KMS-11 (cell line): ENCODE data around the gene STX8.

ENCODE experiments used
- H2AFZ ChIP-seq: fragments of 200-600 bp; sonication (generic); 2 replicates; pipeline ENCODE4 v1.6.1; 2016; ENCODE audit warnings: antibody characterized with exemption, mixed run types, low read depth
- H3K27ac ChIP-seq: fragments of 200-600 bp; sonication (generic); 2 replicates; pipeline ENCODE4 v1.6.1; 2016; ENCODE audit warnings: mild to moderate bottlenecking, mixed run types
- H3K27me3 ChIP-seq: fragments of 200-600 bp; sonication (generic); 2 replicates; pipeline ENCODE4 v1.6.1; 2017; ENCODE audit warnings: mild to moderate bottlenecking, low read depth, mixed run types, moderate library complexity; ENCODE audit not compliant: insufficient read depth
- H3K36me3 ChIP-seq: fragments of 200-600 bp; sonication (generic); 2 replicates; pipeline ENCODE4 v1.6.1; 2017; ENCODE audit warnings: mild to moderate bottlenecking, mixed run types; ENCODE audit not compliant: insufficient read depth
- H3K4me1 ChIP-seq: fragments of 200-600 bp; sonication (generic); 2 replicates; pipeline ENCODE4 v1.6.1; 2016; ENCODE audit warnings: mild to moderate bottlenecking, low read depth, mixed run types; ENCODE audit not compliant: poor library complexity, severe bottlenecking
- H3K4me2 ChIP-seq: fragments of 200-600 bp; sonication (generic); 2 replicates; pipeline ENCODE4 v1.7.0; 2016; ENCODE audit warnings: mild to moderate bottlenecking, mixed run types
- H3K4me3 ChIP-seq: fragments of 200-600 bp; sonication (generic); IDR thresholded peaks from 2 replicates; pipeline ENCODE4 v1.6.1; 2017; ENCODE audit warnings: low read depth, low read length, mixed read lengths; ENCODE audit not compliant: insufficient read depth
- H3K79me2 ChIP-seq: fragments of 200-600 bp; sonication (generic); 2 replicates; pipeline ENCODE4 v1.6.1; 2016; ENCODE audit warnings: low read depth, mixed run types; ENCODE audit not compliant: insufficient read depth
- H3K9ac ChIP-seq: fragments of 200-600 bp; sonication (generic); 2 replicates; pipeline ENCODE4 v1.6.1; 2016; ENCODE audit warnings: mild to moderate bottlenecking, mixed run types
- H4K20me1 ChIP-seq: fragments of 200-600 bp; sonication (generic); 2 replicates; pipeline ENCODE4 v1.6.1; 2016; ENCODE audit warnings: mild to moderate bottlenecking, mixed run types; ENCODE audit not compliant: insufficient read depth
- TF ChIP-seq, protein P1 (sequence below): fragments of 200-600 bp; sonication (generic); conservative IDR thresholded peaks from 2 replicates; pipeline ENCODE4 v1.6.1; 2017; ENCODE audit warnings: low read depth, mild to moderate bottlenecking, antibody characterized with exemption, low read length, moderate library complexity, mixed read lengths

Gene STX8

DNA sequence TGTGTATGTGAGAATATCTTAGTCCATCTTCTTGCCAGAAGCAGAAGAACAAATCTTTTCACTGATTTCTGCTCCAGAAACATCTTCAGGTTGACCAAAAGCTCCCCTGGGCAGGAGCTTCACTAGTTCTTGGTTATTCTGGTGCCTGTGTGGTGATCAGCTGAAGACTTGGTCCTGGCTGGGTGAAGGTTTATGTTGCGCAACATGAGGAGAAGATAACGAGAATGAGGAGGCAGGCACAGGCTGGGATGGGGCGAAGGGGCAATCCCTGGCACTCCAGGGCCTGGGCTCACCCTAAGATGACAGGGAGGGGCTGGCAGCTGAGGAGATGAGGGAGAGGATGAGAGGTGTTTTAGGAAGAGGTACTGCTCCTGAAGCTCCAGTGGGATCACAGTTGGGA is 322.3 kb downstream of the STX8 start:
- Histone ChIP-seq H3K4me3 (no peak overlapping the region), H3K4me1 (no peaks in the 10 kb centered on the region), H3K4me2 (no peak overlapping the region), H3K79me2 (no peaks in the 10 kb centered on the region), H3K27ac (no peak overlapping the region), H3K36me3 (no peaks in the 10 kb centered on the region), H3K9ac (no peak overlapping the region), H2AFZ (no peak overlapping the region), H3K27me3 (no peaks in the 10 kb centered on the region), H4K20me1 (no peaks in the 10 kb centered on the region)
- TF ChIP-seq, protein P1, sequence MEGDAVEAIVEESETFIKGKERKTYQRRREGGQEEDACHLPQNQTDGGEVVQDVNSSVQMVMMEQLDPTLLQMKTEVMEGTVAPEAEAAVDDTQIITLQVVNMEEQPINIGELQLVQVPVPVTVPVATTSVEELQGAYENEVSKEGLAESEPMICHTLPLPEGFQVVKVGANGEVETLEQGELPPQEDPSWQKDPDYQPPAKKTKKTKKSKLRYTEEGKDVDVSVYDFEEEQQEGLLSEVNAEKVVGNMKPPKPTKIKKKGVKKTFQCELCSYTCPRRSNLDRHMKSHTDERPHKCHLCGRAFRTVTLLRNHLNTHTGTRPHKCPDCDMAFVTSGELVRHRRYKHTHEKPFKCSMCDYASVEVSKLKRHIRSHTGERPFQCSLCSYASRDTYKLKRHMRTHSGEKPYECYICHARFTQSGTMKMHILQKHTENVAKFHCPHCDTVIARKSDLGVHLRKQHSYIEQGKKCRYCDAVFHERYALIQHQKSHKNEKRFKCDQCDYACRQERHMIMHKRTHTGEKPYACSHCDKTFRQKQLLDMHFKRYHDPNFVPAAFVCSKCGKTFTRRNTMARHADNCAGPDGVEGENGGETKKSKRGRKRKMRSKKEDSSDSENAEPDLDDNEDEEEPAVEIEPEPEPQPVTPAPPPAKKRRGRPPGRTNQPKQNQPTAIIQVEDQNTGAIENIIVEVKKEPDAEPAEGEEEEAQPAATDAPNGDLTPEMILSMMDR, result no peak

DNA sequence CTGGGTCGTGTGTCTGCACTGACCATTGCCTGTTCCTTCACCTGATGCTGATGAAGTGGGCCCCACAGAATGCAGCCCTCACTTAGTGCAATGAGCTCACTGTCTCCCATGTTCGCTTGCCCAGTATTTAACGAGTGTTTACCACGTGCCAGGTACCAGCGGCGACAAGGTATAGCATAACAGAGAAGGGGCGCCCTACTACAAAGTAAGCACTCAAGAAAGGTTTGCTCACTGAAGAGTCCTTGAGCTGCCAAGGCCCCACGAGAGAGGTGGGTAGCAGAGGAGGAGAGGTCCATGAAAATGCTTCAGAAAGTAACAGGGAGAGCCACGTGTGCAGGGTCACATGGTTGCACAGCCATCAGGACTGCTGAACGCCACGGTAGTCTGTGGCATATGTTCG is 324.3 kb downstream of the STX8 start:
- no peaks in the 10 kb centered on the region for H4K20me1 ChIP-seq
- TF ChIP-seq, protein P1, result no peak

GRCh38 chr17:9249245-9249953 is 326.2 kb downstream of the STX8 start:
- no peaks in the 10 kb centered on the region for H3K36me3 ChIP-seq
- H3K9ac ChIP-seq, result no peak overlapping the region
- H4K20me1 ChIP-seq, result no peaks in the 10 kb centered on the region
- no peak overlapping the region for H2AFZ ChIP-seq
- no peaks in the 10 kb centered on the region for H3K27me3 ChIP-seq
- no peaks in the 10 kb centered on the region for H3K4me1 ChIP-seq
- H3K4me2 ChIP-seq, result no peak overlapping the region
- no peak overlapping the region for H3K4me3 ChIP-seq
- H3K27ac ChIP-seq, result no peak overlapping the region
- no peaks in the 10 kb centered on the region for H3K79me2 ChIP-seq
- TF ChIP-seq, protein P1, result no peak

More for the DNA sequence above, 324.3 kb downstream of the STX8 start:
- Histone ChIP-seq H2AFZ (no peak overlapping the region), H3K27ac (no peak overlapping the region), H3K4me3 (no peak overlapping the region), H3K79me2 (no peaks in the 10 kb centered on the region), H3K4me1 (no peaks in the 10 kb centered on the region), H3K9ac (no peak overlapping the region), H3K36me3 (no peaks in the 10 kb centered on the region), H3K4me2 (no peak overlapping the region), H3K27me3 (no peaks in the 10 kb centered on the region)

GRCh38 chr17:9247401-9247938 is 328.1 kb downstream of the STX8 start:
- no peak overlapping the region for H3K9ac ChIP-seq
- no peak overlapping the region for H2AFZ ChIP-seq
- H3K4me3 ChIP-seq, result no peak overlapping the region
- H3K27ac ChIP-seq, result no peak overlapping the region
- no peaks in the 10 kb centered on the region for H3K27me3 ChIP-seq
- H3K4me1 ChIP-seq, result no peaks in the 10 kb centered on the region
- H4K20me1 ChIP-seq, result no peaks in the 10 kb centered on the region
- H3K36me3 ChIP-seq, result no peaks in the 10 kb centered on the region
- H3K4me2 ChIP-seq, result no peak overlapping the region
- TF ChIP-seq, protein P1, result no peak
- H3K79me2 ChIP-seq, result no peaks in the 10 kb centered on the region
